PC-3 (cell line): ENCODE data around the gene PLEKHN1. TPM values are rescaled to one million over a fixed set of nuclear protein-coding genes. Genes with fewer than 3 reads are reported as not detected.

Experiments used
- ATAC-seq: fragments of 200-7000 bp; cut with Tn5 transposase; 2 replicates; pipeline ENCODE4 v1.9.1; 2020; ENCODE audit warnings: mild to moderate bottlenecking, moderate library complexity
- BruUV-seq: library from RNA; stranded (reverse); fragments of 400-500 nt; replicated peaks from 2 replicates; lab custom pipeline; 2021; lab: Mats Ljungman, UMichigan
- CTCF ChIA-PET: fragments of 300-600 bp; sonication (Branson Sonifier 250); formaldehyde crosslinking; loops from one replicate; lab custom pipeline; 2022; ENCODE audit warnings: antibody characterized with exemption; lab: Charles Lee
- POLR2A ChIA-PET: fragments of 300-600 bp; sonication (Branson Sonifier 250); formaldehyde crosslinking; loops from one replicate; lab custom pipeline; 2022; ENCODE audit warnings: antibody characterized with exemption; ENCODE audit not compliant: unreplicated experiment; lab: Charles Lee
- DNase-seq: peaks from one replicate; pipeline ENCODE4 v3.0.0-alpha.2; 2015
- H2AFZ ChIP-seq: fragments of 300-600 bp; sonication (generic); 2 replicates; pipeline ENCODE4 v1.6.0; 2016; ENCODE audit warnings: antibody characterized with exemption, low read length
- H3F3A ChIP-seq: fragments of 300-600 bp; sonication (generic); one replicate; pipeline ENCODE4 v1.6.0; 2017; ENCODE audit warnings: antibody characterized with exemption, low read length, control low read depth, mild to moderate bottlenecking; ENCODE audit not compliant: unreplicated experiment
- H3K27ac ChIP-seq: fragments of 300-600 bp; sonication (generic); 2 replicates; pipeline ENCODE4 v1.5.1; 2016; ENCODE audit warnings: mild to moderate bottlenecking, low read length
- H3K27me3 ChIP-seq: fragments of 300-600 bp; sonication (generic); 2 replicates; pipeline ENCODE4 v1.6.1; 2016; ENCODE audit warnings: low read length, mixed read lengths
- H3K36me3 ChIP-seq: fragments of 300-600 bp; sonication (generic); 2 replicates; pipeline ENCODE4 v1.6.1; 2016; ENCODE audit warnings: low read depth, mixed run types, low read length, mixed read lengths
- H3K4me1 ChIP-seq: fragments of 300-600 bp; sonication (generic); 2 replicates; pipeline ENCODE4 v1.5.1; 2016; ENCODE audit warnings: low read length; ENCODE audit not compliant: insufficient read depth
- H3K4me2 ChIP-seq: fragments of 300-600 bp; sonication (generic); 2 replicates; pipeline ENCODE4 v1.6.0; 2016; ENCODE audit warnings: low read length
- H3K4me3 ChIP-seq: fragments of 300-600 bp; sonication (generic); 2 replicates; pipeline ENCODE4 v1.5.1; 2016; ENCODE audit warnings: mild to moderate bottlenecking, low read length, mixed read lengths
- H3K79me2 ChIP-seq: fragments of 300-600 bp; sonication (generic); 2 replicates; pipeline ENCODE4 v1.6.1; 2017; ENCODE audit warnings: low read length, mixed read lengths
- H3K9ac ChIP-seq: fragments of 300-600 bp; sonication (generic); 2 replicates; pipeline ENCODE4 v1.6.0; 2016; ENCODE audit warnings: mild to moderate bottlenecking, low read length
- H3K9me2 ChIP-seq: fragments of 300-600 bp; sonication (generic); replicated peaks from 2 replicates; pipeline ENCODE4 v1.6.1; 2016; ENCODE audit warnings: mixed run types, low read length, mixed read lengths
- H3K9me3 ChIP-seq: fragments of 300-600 bp; sonication (generic); 2 replicates; pipeline ENCODE4 v1.6.1; 2016; ENCODE audit warnings: low read length, mixed read lengths
- H4K20me1 ChIP-seq: fragments of 300-600 bp; sonication (generic); 2 replicates; pipeline ENCODE4 v1.6.1; 2016; ENCODE audit warnings: low read length, mixed read lengths
- EZH2 ChIP-seq: fragments of 300-600 bp; sonication (generic); IDR thresholded peaks from one replicate; pipeline ENCODE4 v1.6.1; 2017; ENCODE audit warnings: antibody characterized with exemption, mild to moderate bottlenecking, low read length; ENCODE audit not compliant: unreplicated experiment
- EZH2phosphoT487 ChIP-seq: fragments of 300-600 bp; sonication (generic); IDR thresholded peaks from 2 replicates; pipeline ENCODE4 v1.6.1; 2018; ENCODE audit warnings: mild to moderate bottlenecking, antibody characterized with exemption, low read length, borderline replicate concordance
- intact Hi-C: fragments of 100-400 bp; cut with micrococcal nuclease; formaldehyde crosslinking; loops from 2 replicates; pipeline ENCODE4 v1.9.0; 2023
- total RNA-seq: library from RNA; depleted of rRNA; stranded (reverse); fragments of >200 nt; gene quantifications from 2 replicates; pipeline ENCODE4 v1.2.3, GENCODE V29; 2014
- TF ChIP-seq, protein P1 (sequence below): fragments of 300-600 bp; sonication (generic); conservative IDR thresholded peaks from 2 replicates; pipeline ENCODE4 v1.5.1; 2017; ENCODE audit warnings: antibody characterized with exemption, low read depth, mild to moderate bottlenecking, low read length

The PLEKHN1 gene
- total RNA-seq, 1 experiment from 2014 or later, result 14.0 TPM

DNA sequence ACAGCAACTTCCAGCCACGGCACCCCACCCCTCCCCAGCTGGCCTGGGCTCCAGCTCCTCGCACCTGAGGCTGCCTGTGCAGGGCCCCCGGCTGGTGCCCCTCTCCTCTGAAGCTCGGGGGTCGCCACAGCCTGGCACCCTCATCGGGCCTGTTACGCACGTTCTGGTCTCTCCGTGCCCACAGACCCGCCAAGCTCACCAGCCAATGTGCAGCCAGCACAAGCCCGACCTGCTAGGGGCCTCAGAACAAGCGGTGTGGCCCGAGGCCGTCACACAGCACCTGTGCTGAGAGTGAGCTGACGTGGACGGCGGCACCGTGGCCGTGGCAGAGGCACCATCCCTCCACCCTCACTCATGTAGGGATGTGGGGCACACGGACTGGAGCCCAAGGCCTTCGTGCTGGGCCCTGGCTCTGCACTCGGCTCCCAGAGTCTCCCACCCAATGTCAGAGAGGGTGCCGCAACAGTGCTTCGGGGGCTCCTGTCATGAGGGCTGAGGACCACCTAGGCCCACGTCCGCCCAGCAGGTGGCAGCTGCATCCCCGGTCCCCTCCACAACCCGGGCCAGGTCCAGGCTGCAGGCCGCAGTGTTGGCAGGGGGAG lies 46.9 kb upstream of the PLEKHN1 start:
- no peaks in the 10 kb centered on the region for H4K20me1 ChIP-seq
- H3K4me3 ChIP-seq, result no peak overlapping the region
- no peaks in the 10 kb centered on the region for H3F3A ChIP-seq
- ChIA-PET CTCF (no interaction called here), POLR2A (no interaction called here)
- no peaks in the 10 kb centered on the region for H3K9me3 ChIP-seq
- intact Hi-C loops, result no loop called here
- peaks cover 5% of the 10 kb centered on the region for H3K4me1 ChIP-seq
- ATAC-seq (no peak), DNase-seq (no peak)
- H3K27ac ChIP-seq, result no peak overlapping the region
- H3K79me2 ChIP-seq, result no peaks in the 10 kb centered on the region
- TF ChIP-seq EZH2, result no peak
- TF ChIP-seq, protein P1, sequence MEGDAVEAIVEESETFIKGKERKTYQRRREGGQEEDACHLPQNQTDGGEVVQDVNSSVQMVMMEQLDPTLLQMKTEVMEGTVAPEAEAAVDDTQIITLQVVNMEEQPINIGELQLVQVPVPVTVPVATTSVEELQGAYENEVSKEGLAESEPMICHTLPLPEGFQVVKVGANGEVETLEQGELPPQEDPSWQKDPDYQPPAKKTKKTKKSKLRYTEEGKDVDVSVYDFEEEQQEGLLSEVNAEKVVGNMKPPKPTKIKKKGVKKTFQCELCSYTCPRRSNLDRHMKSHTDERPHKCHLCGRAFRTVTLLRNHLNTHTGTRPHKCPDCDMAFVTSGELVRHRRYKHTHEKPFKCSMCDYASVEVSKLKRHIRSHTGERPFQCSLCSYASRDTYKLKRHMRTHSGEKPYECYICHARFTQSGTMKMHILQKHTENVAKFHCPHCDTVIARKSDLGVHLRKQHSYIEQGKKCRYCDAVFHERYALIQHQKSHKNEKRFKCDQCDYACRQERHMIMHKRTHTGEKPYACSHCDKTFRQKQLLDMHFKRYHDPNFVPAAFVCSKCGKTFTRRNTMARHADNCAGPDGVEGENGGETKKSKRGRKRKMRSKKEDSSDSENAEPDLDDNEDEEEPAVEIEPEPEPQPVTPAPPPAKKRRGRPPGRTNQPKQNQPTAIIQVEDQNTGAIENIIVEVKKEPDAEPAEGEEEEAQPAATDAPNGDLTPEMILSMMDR, result peak; percentile 32; the same call in 1 of the 2 replicates
- no peaks in the 10 kb centered on the region for H3K9me2 ChIP-seq
- H3K4me2 ChIP-seq, result no peak overlapping the region
- no peak overlapping the region for H3K9ac ChIP-seq
- no peaks in the 10 kb centered on the region for H3K36me3 ChIP-seq
- peaks cover 79% of the 10 kb centered on the region for H3K27me3 ChIP-seq
- no peak overlapping the region for H2AFZ ChIP-seq
- BruUV-seq, result no TSS peak

DNA sequence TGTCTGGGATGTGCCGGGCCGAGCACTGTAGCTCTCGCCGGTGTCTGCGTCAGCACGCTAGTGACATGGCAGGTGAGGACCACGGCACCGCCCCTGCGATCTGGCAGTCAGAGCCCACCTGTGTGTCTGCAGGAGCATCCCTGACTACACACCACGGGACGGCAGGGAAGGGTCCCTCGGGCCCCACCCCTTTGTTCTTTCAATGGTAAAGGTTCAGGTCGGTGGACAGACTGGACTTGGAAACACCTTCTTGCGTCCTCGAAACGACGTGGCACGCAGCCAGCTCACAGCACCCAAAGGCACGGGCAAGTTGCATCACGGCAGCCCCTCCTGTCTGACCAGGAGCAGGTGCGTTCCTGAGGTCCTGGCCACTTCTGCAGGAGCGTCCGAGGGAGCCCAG lies 46.3 kb upstream of the PLEKHN1 start:
- no peaks in the 10 kb centered on the region for H3K79me2 ChIP-seq

DNA sequence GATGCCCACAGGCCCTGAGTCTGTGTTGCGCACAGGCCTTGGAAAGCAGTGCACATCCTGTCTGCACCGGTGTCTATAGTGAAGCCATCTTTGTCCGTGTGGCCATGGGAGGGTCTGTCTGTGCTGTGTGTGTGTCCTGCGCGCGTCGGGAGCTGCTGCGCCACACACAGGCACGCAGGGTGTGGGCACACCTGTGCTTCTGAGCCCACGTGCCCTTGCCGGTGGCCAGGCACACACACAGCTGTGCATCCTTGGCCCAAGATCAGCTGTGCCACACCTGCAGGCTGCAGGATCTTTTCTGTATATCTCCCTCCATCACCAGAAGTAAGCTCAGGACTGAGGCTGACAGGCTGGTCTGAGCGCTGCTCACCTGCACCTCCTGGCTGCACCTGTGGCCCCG lies 45.8 kb upstream of the PLEKHN1 start:
- Histone ChIP-seq H3K27me3 (peaks cover 85% of the 10 kb centered on the region), H3K79me2 (no peaks in the 10 kb centered on the region), H3K9ac (no peak overlapping the region), H4K20me1 (no peaks in the 10 kb centered on the region), H2AFZ (no peak overlapping the region), H3K4me3 (no peak overlapping the region), H3K27ac (no peak overlapping the region), H3F3A (no peaks in the 10 kb centered on the region), H3K9me2 (no peaks in the 10 kb centered on the region), H3K4me1 (peaks cover 10% of the 10 kb centered on the region), H3K36me3 (no peaks in the 10 kb centered on the region), H3K9me3 (no peaks in the 10 kb centered on the region), H3K4me2 (peak overlapping the region; percentile 38)
- ChIA-PET POLR2A (no interaction called here), CTCF (interaction anchor here (0.7 kb wide), 1 partner anchor 17 kb away, joined by 3 read pairs; no protein-coding TSS in a partner anchor)
- no peak for ATAC-seq
- intact Hi-C loops, result loop anchor here (2.0 kb wide), 1 partner anchor 18 kb away; no protein-coding TSS in a partner anchor
- BruUV-seq, result no TSS peak
- TF ChIP-seq EZH2, result no peak
- TF ChIP-seq, protein P1, result no peak
- TF ChIP-seq EZH2phosphoT487, result no peak
- DNase-seq, result no peak

More for the DNA sequence above, 46.3 kb upstream of the PLEKHN1 start:
- Histone ChIP-seq H3K4me1 (peaks cover 10% of the 10 kb centered on the region), H3F3A (no peaks in the 10 kb centered on the region), H2AFZ (no peak overlapping the region), H3K36me3 (no peaks in the 10 kb centered on the region), H3K27me3 (peaks cover 85% of the 10 kb centered on the region), H3K9me2 (no peaks in the 10 kb centered on the region), H3K9ac (no peak overlapping the region), H3K9me3 (no peaks in the 10 kb centered on the region), H3K4me3 (no peak overlapping the region), H4K20me1 (no peaks in the 10 kb centered on the region), H3K27ac (no peak overlapping the region), H3K4me2 (peak overlapping the region; percentile 38; the same call in 1 of the 2 replicates)
- DNase-seq (no peak), ATAC-seq (no peak)
- no peak for TF ChIP-seq EZH2
- TF ChIP-seq, protein P1, result no peak
- no peak for TF ChIP-seq EZH2phosphoT487
- no TSS peak for BruUV-seq
- CTCF ChIA-PET, result no interaction called here
- POLR2A ChIA-PET, result no interaction called here
- intact Hi-C loops, result loop anchor here (2.0 kb wide), 1 partner anchor 19 kb away; no protein-coding TSS in a partner anchor
